ENCODE results near the gene NPHS2.
"Not testable (repeated sequence)": the region's sequence is repeated elsewhere in the genome, so short reads cannot be mapped to it uniquely, and the experiment has no call there.

Gene NPHS2

GRCh38 chr1:179547021-179547535 lies 28.7 kb downstream of the NPHS2 start:
- DNase-seq = no peak

GRCh38 chr1:179545321-179545720 lies 30.4 kb downstream of the NPHS2 start:
- no peak for DNase-seq

GRCh38 chr1:179541774-179542173 lies 34.0 kb downstream of the NPHS2 start:
- DNase-seq = no peak

GRCh38 chr1:179530352-179530751 lies 45.4 kb downstream of the NPHS2 start:
- no peak for DNase-seq

GRCh38 chr1:179529482-179530195 lies 46.1 kb downstream of the NPHS2 start:
- no peak for DNase-seq

- DNase-seq = not testable (repeated sequence)
Observed at GRCh38 chr1:179518544-179518943, 57.2 kb downstream of the NPHS2 start.

- DNase-seq = no peak
Observed at GRCh38 chr1:179516976-179517705, 58.6 kb downstream of the NPHS2 start.

- no peak for DNase-seq
Observed at GRCh38 chr1:179510038-179510437, 65.7 kb downstream of the NPHS2 start.

GRCh38 chr1:179509384-179509783 lies 66.4 kb downstream of the NPHS2 start:
- DNase-seq = no peak

- DNase-seq = no peak
Observed at GRCh38 chr1:179506199-179506598, 69.5 kb downstream of the NPHS2 start.
